Raji (cell line): Measurements from ENCODE around the gene PDILT.

Experiments used
- POLR2A ChIP-seq: IDR thresholded peaks from 2 replicates; pipeline ENCODE4 v1.6.1; 2011; ENCODE audit warnings: low read depth, low read length, control low read depth; ENCODE audit not compliant: insufficient read depth

Gene PDILT

DNA sequence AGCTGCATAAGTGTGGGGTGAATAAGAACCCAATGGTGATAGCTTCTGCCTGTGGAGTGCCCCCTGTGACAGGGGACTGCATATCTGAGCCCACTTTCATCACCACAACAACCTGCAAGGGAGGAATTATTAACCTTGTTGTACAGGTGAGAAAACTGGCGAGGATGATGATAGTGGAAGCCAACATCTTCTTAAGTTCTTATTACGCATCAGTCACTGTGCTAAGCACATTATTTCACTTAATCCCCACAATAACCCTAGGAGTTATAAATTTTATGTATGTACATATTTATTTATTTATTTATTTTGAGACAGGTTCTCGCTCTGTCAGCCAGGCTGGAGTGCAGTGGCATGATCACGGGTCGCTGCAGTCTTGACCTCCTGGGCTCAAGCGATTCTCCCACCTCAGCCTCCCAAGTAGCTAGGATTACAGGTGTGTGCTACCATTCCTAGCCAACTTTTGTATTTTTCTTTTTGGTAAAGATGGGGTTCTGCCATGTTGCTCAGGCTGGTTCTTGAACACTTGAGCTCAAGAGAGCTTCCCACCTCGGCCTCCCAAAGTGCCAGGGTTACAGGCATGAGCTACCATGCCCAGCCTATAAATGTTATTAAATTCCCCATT is 7.6 kb downstream of the PDILT start:
- no peak for TF ChIP-seq POLR2A

DNA sequence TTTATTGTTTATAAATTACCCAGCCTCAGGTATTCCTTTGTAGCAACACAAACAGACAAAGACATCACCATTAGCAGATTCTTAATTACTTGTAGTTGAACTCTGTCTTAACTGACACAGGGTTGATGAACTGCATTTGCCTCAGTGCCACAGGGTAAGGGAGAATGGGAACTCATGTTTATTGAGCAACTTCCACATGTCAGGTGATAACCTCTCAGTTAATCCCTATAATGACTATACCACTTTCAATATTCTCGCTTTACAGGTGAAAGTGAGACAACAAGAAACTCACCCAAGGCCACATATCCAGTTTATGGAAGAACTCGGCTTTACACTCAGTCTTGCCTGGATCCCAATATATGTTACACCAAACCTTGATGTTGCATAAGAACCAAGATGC is 8.6 kb downstream of the PDILT start:
- no peak for TF ChIP-seq POLR2A

GRCh38 chr16:20393801-20394577 is 10.5 kb downstream of the PDILT start:
- TF ChIP-seq POLR2A, result no peak

GRCh38 chr16:20391045-20391444 is 13.5 kb downstream of the PDILT start:
- no peak for TF ChIP-seq POLR2A

- no peak for TF ChIP-seq POLR2A
These were observed 15.7 kb downstream of the PDILT start for GRCh38 chr16:20388854-20389253.

DNA sequence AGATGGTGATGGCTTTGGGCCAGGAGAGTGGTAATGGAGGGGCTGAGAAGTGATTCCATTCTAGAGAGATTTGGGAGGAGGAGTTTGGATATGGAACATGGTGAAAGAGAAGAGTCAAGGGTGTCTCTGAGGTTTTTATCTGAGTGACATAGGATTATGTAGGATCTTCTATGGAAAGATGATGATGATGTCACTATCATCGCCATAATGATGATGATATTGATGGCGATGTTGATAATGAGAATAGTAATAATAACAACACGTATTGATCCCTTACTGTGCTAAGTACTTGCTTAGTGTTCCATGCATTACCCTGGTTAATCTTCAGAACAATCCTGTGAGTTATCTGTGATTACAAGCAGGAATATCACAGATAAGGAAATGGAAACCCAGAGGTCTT is 16.6 kb downstream of the PDILT start:
- no peak for TF ChIP-seq POLR2A

- no peak for TF ChIP-seq POLR2A
These were observed 18.4 kb downstream of the PDILT start for GRCh38 chr16:20385844-20386832.

- no peak for TF ChIP-seq POLR2A
These were observed 21.2 kb downstream of the PDILT start for GRCh38 chr16:20383106-20384029.

GRCh38 chr16:20382202-20382948 is 22.2 kb downstream of the PDILT start:
- no peak for TF ChIP-seq POLR2A

- TF ChIP-seq POLR2A, result no peak
These were observed 23.8 kb downstream of the PDILT start for GRCh38 chr16:20380782-20381181.

GRCh38 chr16:20377181-20377580 is 27.4 kb downstream of the PDILT start:
- TF ChIP-seq POLR2A, result no peak

DNA sequence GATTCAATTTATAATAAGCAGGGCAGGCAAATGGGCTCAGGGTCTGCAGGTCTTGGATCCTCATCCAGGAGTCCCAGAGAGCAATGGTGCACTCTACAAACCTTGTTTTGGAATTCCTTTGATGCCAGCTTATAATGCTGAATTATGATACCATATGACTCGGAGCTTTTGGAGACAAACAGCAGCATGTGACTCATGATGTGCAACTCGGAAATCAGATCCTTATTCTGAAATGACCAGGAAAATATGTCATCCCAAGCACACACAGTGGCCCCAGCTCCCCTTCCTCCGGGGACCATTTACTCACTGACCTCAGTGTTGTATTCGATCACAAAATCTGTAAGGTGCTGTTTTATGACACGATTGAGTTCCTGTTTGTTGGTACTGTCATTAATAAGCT is 31.8 kb downstream of the PDILT start:
- TF ChIP-seq POLR2A, result no peak

- TF ChIP-seq POLR2A, result no peak
These were observed 35.0 kb downstream of the PDILT start for GRCh38 chr16:20369452-20370054.
